ENCODE measurements around the gene CCDC110. TPM values are rescaled to one million over a fixed set of nuclear protein-coding genes. Genes with fewer than 3 reads are reported as not detected.

The CCDC110 gene
- total RNA-seq, 1 donor from 2014 or later: 0.75 TPM

DNA sequence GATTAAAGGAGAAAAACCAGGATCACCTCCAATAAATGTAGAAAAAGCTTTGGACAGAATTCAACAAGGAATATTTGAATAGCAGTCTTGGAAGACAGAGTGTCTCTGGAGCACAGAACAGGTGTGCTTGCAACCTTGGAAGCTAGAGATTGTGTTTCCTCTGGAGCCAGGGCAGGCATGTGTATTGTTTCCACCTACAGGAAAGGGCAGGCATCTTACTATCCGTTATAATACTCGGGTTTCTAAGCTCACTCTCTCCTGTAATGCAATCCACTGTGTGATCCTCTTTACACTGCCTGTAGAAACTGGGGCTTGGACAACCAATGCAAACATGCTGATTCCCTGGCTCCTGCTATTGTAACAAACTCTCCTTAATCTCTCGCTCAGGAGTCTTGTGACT is 14.4 kb downstream of the CCDC110 start:
- TF ChIP-seq, protein P1, sequence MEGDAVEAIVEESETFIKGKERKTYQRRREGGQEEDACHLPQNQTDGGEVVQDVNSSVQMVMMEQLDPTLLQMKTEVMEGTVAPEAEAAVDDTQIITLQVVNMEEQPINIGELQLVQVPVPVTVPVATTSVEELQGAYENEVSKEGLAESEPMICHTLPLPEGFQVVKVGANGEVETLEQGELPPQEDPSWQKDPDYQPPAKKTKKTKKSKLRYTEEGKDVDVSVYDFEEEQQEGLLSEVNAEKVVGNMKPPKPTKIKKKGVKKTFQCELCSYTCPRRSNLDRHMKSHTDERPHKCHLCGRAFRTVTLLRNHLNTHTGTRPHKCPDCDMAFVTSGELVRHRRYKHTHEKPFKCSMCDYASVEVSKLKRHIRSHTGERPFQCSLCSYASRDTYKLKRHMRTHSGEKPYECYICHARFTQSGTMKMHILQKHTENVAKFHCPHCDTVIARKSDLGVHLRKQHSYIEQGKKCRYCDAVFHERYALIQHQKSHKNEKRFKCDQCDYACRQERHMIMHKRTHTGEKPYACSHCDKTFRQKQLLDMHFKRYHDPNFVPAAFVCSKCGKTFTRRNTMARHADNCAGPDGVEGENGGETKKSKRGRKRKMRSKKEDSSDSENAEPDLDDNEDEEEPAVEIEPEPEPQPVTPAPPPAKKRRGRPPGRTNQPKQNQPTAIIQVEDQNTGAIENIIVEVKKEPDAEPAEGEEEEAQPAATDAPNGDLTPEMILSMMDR (IDR thresholded peaks at IDR 0.05): no peak
- DNase-seq (no peak), ATAC-seq (no peak)
- intact Hi-C loops (cut with DNase I): no loop called here
- no peak overlapping the region for H3K27ac ChIP-seq
- no peaks in the 10 kb centered on the region for H3K36me3 ChIP-seq
- no peaks in the 10 kb centered on the region for H3K9me3 ChIP-seq
- no peak overlapping the region for H3K4me3 ChIP-seq
- no peaks in the 10 kb centered on the region for H3K27me3 ChIP-seq
- no peaks in the 10 kb centered on the region for H3K4me1 ChIP-seq

DNA sequence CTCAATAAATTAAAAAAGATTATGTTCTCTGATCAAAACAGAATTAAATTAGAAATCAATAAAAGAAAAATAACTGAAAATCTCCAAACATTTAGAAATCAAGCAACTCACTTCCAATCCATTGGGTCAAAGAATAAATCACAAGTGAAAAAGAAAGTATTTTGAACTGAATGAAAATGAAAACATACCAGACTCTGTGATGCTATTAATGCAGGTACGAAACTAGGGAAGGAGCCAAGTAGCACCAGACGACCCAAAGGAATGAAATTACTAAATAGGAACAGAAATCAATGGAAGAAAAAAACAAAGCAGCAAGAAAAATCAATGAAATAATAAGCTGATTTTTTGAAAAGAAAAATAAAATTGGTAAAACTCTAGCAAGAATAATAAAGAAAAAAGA is 15.4 kb downstream of the CCDC110 start:
- Histone ChIP-seq H3K27me3 (no peaks in the 10 kb centered on the region), H3K27ac (no peak overlapping the region), H3K4me1 (no peaks in the 10 kb centered on the region), H3K4me3 (no peak overlapping the region), H3K9me3 (no peaks in the 10 kb centered on the region), H3K36me3 (no peaks in the 10 kb centered on the region)
- intact Hi-C loops (cut with DNase I): no loop called here
- TF ChIP-seq, protein P1 (IDR thresholded peaks at IDR 0.05): no peak
- no peak for DNase-seq
- no peak for ATAC-seq

DNA sequence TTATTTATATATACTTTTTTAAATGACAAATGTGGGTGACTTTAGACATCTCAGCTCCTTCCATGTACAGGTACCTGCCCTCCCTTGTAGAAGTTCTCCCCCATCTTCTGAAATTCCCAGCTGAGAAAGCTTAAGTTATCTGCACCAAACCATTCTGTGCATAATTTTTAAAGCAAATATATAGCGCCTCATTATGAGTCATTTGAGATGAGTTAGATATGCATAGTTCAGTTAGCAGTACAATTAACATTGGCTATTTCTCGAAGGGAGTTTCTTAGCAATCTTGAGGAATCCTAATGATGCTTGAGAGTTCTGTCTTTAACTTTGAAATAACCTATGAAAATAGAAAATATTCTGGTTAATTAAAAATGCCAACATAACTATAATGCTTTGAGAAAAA is 26.3 kb downstream of the CCDC110 start:
- H3K4me1 ChIP-seq: no peaks in the 10 kb centered on the region
- H3K9me3 ChIP-seq: no peaks in the 10 kb centered on the region
- ATAC-seq: no peak
- H3K27me3 ChIP-seq: no peaks in the 10 kb centered on the region
- no peaks in the 10 kb centered on the region for H3K36me3 ChIP-seq
- intact Hi-C loops (cut with DNase I): no loop called here
- DNase-seq: no peak
- TF ChIP-seq, protein P1 (IDR thresholded peaks at IDR 0.05): no peak
- H3K4me3 ChIP-seq: no peak overlapping the region
- no peak overlapping the region for H3K27ac ChIP-seq

DNA sequence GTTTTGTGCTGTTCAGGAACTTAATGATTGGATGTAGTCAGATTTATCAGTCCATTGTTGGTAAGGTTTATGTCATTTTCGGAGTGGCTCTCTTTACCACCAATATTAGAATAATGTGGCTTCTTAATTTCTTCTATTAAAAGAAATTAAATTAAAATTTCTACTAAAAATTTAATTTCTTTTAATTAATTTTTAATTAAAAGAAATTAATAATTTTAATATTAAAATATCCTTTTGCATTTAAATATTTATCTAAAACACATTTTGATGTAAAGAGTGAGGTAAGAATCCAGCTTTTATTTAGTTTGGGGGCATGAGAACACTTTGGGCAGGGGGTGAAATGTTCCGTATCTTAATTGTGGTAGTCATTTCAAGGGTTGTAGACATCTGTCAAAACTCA is 30.1 kb downstream of the CCDC110 start:
- TF ChIP-seq, protein P1 (IDR thresholded peaks at IDR 0.05): no peak
- H3K27ac ChIP-seq: no peak overlapping the region
- ATAC-seq (no peak), DNase-seq (no peak)
- no peaks in the 10 kb centered on the region for H3K4me1 ChIP-seq
- intact Hi-C loops (cut with DNase I): no loop called here
- no peak overlapping the region for H3K4me3 ChIP-seq
- no peaks in the 10 kb centered on the region for H3K27me3 ChIP-seq
- no peaks in the 10 kb centered on the region for H3K36me3 ChIP-seq
- H3K9me3 ChIP-seq: no peaks in the 10 kb centered on the region

DNA sequence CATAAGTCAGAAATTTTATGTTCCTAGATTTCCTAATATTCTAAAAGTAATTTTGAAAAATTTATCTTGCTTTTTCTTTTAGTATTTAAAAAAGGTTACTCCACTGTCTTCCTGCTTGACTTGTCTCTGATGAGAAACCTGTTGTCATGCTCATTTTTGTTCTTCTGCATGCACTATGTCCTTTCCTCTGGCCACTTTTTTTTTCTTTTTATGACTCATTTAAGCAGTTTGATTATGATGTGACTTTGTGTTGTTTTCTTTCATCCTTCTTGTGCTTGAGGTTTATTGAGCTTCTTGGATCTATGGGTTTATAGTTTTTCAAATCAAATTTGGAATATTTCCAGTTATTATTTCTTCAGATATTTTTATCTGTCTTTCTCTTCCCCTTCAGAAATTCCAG is 33.7 kb downstream of the CCDC110 start:
- ATAC-seq (no peak), DNase-seq (no peak)
- intact Hi-C loops (cut with DNase I): no loop called here
- Histone ChIP-seq H3K27ac (no peak overlapping the region), H3K9me3 (no peaks in the 10 kb centered on the region), H3K27me3 (no peaks in the 10 kb centered on the region), H3K36me3 (no peaks in the 10 kb centered on the region), H3K4me1 (no peaks in the 10 kb centered on the region), H3K4me3 (no peak overlapping the region)
- TF ChIP-seq, protein P1 (IDR thresholded peaks at IDR 0.05): no peak

DNA sequence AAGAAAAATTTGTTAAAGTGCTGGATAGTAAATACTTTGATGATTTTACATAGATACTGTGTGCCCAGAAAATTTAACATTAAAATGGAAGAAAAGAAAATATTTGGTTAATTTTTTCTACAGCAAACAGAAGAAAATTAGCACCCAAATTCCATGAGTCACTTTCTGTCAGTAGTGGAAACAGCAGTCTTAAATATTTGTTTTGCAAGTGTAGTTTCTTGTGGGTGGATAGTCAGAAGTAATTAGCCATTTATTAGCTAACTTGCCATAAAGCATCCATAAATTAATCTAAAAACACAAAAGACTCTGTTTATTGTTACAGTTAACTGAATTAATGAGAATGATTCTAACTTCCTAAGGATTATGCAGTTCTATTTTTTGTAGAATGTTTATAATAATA is 36.1 kb downstream of the CCDC110 start:
- intact Hi-C loops (cut with DNase I): no loop called here
- Histone ChIP-seq H3K27me3 (no peaks in the 10 kb centered on the region), H3K4me1 (no peaks in the 10 kb centered on the region), H3K4me3 (no peak overlapping the region), H3K9me3 (no peaks in the 10 kb centered on the region), H3K27ac (no peak overlapping the region), H3K36me3 (no peaks in the 10 kb centered on the region)
- ATAC-seq: no peak
- TF ChIP-seq, protein P1 (IDR thresholded peaks at IDR 0.05): no peak
- no peak for DNase-seq
